ENCODE measurements around the gene ARL2. TPM values are rescaled to one million over a fixed set of nuclear protein-coding genes. Genes with fewer than 3 reads are reported as not detected.

The ARL2 gene
- total RNA-seq, 2 donors from 2014 or later, result 67.6 to 75.5 TPM

- ATAC-seq (no peak), DNase-seq (no peak)
- H3K4me3 ChIP-seq, result no peak overlapping the region
- no peaks in the 10 kb centered on the region for H3K4me1 ChIP-seq
- no peaks in the 10 kb centered on the region for H3K36me3 ChIP-seq (replicated peaks in 1 of 2; ENCODE audit: insufficient read depth in 1 of 2, low read depth in 2 of 2)
- TF ChIP-seq CTCF (IDR thresholded peaks at IDR 0.05) (no peak), POLR2A (IDR thresholded peaks at IDR 0.05) (no peak)
- 88% methylated on average over 1 to 4 of the region's 4 CpGs for WGBS, 2 donors
- no peaks in the 10 kb centered on the region for H3K9me3 ChIP-seq
- no peaks in the 10 kb centered on the region for H3K27me3 ChIP-seq
- intact Hi-C loops (cut with DNase I), result no loop called here
- no peak overlapping the region for H3K27ac ChIP-seq
Observed at GRCh38 chr11:65066805-65067291, 52.9 kb downstream of the ARL2 start.

DNA sequence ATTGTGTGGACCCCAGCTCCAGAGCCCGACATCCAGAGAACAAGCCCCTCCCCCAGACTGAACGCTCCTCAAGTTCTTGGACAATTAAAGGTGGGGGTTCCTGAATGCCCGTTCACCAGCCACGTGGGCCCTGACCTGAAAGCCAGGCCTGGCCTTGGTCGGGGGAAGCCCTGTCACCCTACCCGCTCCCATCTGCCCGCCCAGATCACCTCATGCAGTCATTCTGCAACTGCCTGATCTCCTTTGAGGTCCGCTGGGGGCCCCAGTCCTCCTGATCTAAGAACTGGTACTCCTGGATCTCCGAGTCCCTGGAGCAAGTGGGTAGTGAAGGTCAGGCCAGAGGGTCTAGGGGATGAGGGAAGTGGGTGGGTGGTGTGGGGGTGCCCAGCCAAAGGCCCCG lies 53.5 kb downstream of the ARL2 start:
- Histone ChIP-seq H3K4me1 (no peaks in the 10 kb centered on the region), H3K9me3 (no peaks in the 10 kb centered on the region), H3K36me3 (replicated peaks in 1 of 2; ENCODE audit: insufficient read depth in 1 of 2, low read depth in 2 of 2) (no peaks in the 10 kb centered on the region), H3K27me3 (no peaks in the 10 kb centered on the region), H3K4me3 (no peak overlapping the region), H3K27ac (no peak overlapping the region)
- ATAC-seq (no peak), DNase-seq (no peak)
- intact Hi-C loops (cut with DNase I), result no loop called here
- no peak for TF ChIP-seq POLR2A (IDR thresholded peaks at IDR 0.05)
- TF ChIP-seq CTCF (IDR thresholded peaks at IDR 0.05), result no peak
- 73 to 92% methylated on average over 2 to 10 of the region's 10 CpGs for WGBS, 2 donors

DNA sequence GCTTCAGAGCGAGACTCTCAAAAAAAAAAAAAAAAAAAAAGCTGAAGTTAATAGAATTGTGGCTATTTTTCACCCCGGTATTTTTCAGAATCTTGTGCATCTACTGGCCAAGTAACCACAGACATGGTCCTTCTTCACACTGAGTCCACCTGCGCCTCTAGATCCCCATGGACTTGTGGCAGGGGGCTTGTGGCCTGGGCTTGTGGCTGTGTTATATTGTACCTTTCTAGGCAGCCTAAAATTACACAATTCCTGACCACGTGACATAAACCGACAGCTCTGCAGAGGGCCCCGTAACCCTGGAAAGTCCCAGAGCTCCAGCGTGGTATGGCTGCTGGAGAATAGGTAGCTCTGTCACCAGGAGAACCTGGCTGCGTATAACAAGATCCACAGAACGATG lies 55.3 kb downstream of the ARL2 start:
- H3K4me1 ChIP-seq, result no peaks in the 10 kb centered on the region
- no peaks in the 10 kb centered on the region for H3K36me3 ChIP-seq (replicated peaks in 1 of 2; ENCODE audit: insufficient read depth in 1 of 2, low read depth in 2 of 2)
- H3K27ac ChIP-seq, result no peak overlapping the region
- WGBS, 2 donors, result 44 to 53% methylated on average over 9 of the region's 9 CpGs
- TF ChIP-seq POLR2A (IDR thresholded peaks at IDR 0.05) (no peak), CTCF (IDR thresholded peaks at IDR 0.05) (no peak)
- H3K9me3 ChIP-seq, result no peaks in the 10 kb centered on the region
- no peak overlapping the region for H3K4me3 ChIP-seq
- intact Hi-C loops (cut with DNase I), result no loop called here
- DNase-seq, result no peak
- H3K27me3 ChIP-seq, result no peaks in the 10 kb centered on the region
- no peak for ATAC-seq

Small RNA genes within 50 kb of the gene (microRNA-seq; reads per million reads assigned to microRNA genes)
- 0 to 0.47 reads per million in 2 donors for gene MIR6879 (ENCODE audit: borderline number of aligned reads in 2 of 2, borderline replicate concordance in 2 of 2)

Small RNA genes within 50 kb of the gene (small RNA-seq; reads per million reads assigned to genes)
- gene MIR6879, result not detected
- gene SNX15, result not detected

Other genes starting within 250 kb of the ARL2 start
- 100 to 1,000 TPM; 150 to 470 TPM for gene SF1, start 235.6 kb upstream of the ARL2 start, total RNA-seq
- 10 to 100 TPM; 10.4 to 18.1 TPM for gene MAP4K2, start 210.9 kb upstream of the ARL2 start, total RNA-seq
- 10 to 100 TPM; 18.8 to 18.9 TPM for gene MEN1, start 203.6 kb upstream of the ARL2 start, total RNA-seq
- 10 to 100 TPM; 13.5 to 18.9 TPM for gene CDC42BPG, start 169.5 kb upstream of the ARL2 start, total RNA-seq
- 10 to 100 TPM; 18.7 to 45.2 TPM for gene EHD1, start 135.5 kb upstream of the ARL2 start, total RNA-seq
- 10 to 100 TPM; 16.3 to 34.3 TPM for gene ATG2A, start 97.0 kb upstream of the ARL2 start, total RNA-seq
- 10 to 100 TPM; 12.7 to 35.6 TPM for gene PPP2R5B, start 89.5 kb upstream of the ARL2 start, total RNA-seq
- gene GPHA2, start 78.3 kb upstream of the ARL2 start, total RNA-seq, result 10 to 100 TPM in 1 of 2 donors, 1 to 10 TPM in 1; 7.3 to 18.5 TPM
- gene MAJIN, start 42.1 kb upstream of the ARL2 start, total RNA-seq, result under 1 TPM in 1 of 2 donors, not detected in 1; 0.78 TPM
- gene BATF2, start 17.2 kb upstream of the ARL2 start, total RNA-seq, result 10 to 100 TPM in 1 of 2 donors, 1 to 10 TPM in 1; 2.3 to 20.8 TPM
- gene SNX15, start 13.3 kb downstream of the ARL2 start, total RNA-seq, result 10 to 100 TPM in 1 of 2 donors, 1 to 10 TPM in 1; 7.9 to 10.6 TPM
- 10 to 100 TPM in 1 of 2 donors, 1 to 10 TPM in 1; 5.4 to 30.3 TPM for gene SAC3D1, start 27.1 kb downstream of the ARL2 start, total RNA-seq
- 10 to 100 TPM in 1 of 2 donors, 1 to 10 TPM in 1; 1.6 to 11.5 TPM for gene NAALADL1, start 44.4 kb downstream of the ARL2 start, total RNA-seq
- gene CDCA5, start 69.9 kb downstream of the ARL2 start, total RNA-seq, result 1 to 10 TPM in 1 of 2 donors, not detected in 1; 2.3 TPM
- gene ZFPL1, start 70.1 kb downstream of the ARL2 start, total RNA-seq, result 10 to 100 TPM; 23.1 to 29.3 TPM
- gene VPS51, start 82.1 kb downstream of the ARL2 start, total RNA-seq, result 100 to 1,000 TPM; 206 to 360 TPM
- 10 to 100 TPM; 25.4 to 85.6 TPM for gene TM7SF2, start 97.7 kb downstream of the ARL2 start, total RNA-seq
- 10 to 100 TPM; 18.7 to 33.9 TPM for gene ZNHIT2, start 103.5 kb downstream of the ARL2 start, total RNA-seq
- gene FAU, start 108.0 kb downstream of the ARL2 start, total RNA-seq, result 1,000 to 10,000 TPM; 1,320 to 1,355 TPM
- 10 to 100 TPM; 34.2 to 35.6 TPM for gene MRPL49, start 108.2 kb downstream of the ARL2 start, total RNA-seq
- 10 to 100 TPM; 41.0 to 97.2 TPM for gene SYVN1, start 120.4 kb downstream of the ARL2 start, total RNA-seq
- not detected for gene SPDYC, start 156.1 kb downstream of the ARL2 start, total RNA-seq
- gene CAPN1, start 167.8 kb downstream of the ARL2 start, total RNA-seq, result 100 to 1,000 TPM; 142 to 245 TPM
- gene POLA2, start 247.8 kb downstream of the ARL2 start, total RNA-seq, result 10 to 100 TPM in 1 of 2 donors, 1 to 10 TPM in 1; 7.3 to 19.1 TPM